HG02678 (cell line): ENCODE data around the gene MECP2.

ENCODE experiments used
- ATAC-seq: cut with Tn5 transposase; IDR thresholded peaks from one replicate; pipeline ENCODE4 v1.9.1; 2021; ENCODE audit warnings: mild to moderate bottlenecking, moderate library complexity; ENCODE audit not compliant: unreplicated experiment

Gene MECP2

DNA sequence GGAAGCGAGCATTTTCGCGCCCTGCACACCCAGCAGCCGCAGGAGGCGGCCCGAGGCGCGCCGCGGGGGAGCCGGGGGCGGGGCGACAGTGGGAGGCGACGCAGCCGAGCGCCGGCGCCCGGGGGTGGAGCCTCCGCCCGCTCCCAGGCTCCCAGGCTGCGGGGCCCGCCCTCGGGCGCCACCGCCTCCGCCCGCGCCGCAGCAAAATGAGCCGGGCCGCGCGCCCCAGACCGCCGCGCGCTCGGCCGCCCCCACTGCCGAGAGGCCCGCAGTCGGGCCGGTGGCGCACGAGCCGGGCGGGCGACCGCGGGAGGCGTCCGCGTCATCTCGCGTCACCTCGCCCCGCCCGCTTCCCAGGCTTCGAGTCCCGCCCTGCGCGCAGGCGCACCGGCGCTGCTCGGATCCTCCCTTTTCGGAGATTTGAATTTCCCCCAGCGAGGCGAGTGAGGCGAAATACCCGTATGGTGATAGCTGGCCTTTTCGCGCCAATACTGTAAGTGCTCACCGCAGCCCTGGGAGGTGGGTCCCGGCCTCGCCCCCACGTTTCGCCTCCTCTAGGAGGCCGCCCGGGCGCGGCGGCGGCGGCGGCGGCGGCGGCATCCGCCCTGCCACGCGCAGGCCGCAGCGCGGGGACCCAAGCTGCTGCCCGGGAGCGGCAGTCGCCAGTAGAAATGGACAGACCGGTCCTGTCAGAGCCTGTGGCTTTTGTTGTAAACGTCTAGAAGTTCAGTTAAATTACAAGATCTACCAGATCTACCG, 125.0 kb downstream of the MECP2 start, which contains the start of gene TMEM187:
TSS of gene TMEM187 (plus strand) at position 387 of the 759 bp plus-strand sequence. CDS start 9,309 bp downstream, outside the sequence.
- ATAC-seq = peak; percentile 54
